ENCODE data around the gene SIMC1.

The SIMC1 gene

DNA sequence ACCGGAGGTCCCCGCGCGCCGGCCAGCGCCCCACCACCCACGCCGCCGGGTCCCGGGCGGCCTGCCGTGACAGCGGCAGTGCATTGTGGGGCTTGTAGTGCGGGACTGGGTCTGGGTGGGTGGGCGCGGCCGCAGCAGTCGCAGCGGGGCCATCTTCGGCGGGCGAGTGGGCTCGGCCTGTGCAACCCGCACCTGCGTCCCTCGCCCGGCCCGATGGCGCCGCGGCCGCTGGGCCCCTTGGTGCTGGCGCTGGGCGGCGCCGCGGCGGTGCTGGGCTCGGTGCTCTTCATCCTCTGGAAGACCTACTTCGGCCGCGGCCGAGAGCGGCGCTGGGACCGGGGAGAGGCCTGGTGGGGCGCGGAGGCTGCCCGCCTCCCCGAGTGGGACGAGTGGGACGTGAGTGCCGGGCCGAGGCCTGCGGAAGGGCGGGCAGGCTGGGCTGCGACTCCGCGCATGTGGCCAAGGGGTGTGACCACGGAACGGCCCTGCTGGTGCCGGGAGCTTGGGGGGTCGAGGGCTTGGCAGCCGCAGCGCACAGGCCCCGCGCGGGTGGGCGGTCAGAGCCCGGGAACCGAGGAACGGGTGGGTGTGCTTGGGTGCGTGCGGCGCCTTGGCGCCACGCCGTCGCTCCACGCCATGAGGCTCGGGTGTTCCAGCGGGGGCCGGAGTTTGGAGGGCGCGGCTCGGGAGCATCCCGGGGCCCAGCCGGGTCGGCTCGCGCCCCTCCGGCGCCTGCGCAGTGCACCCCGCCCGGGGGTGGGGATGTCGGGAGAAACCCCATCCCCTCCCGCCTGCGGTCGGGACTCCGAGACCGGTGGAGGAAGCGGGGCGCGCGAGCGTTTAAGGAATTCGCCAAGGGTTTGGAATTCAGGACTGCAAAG lies 127.4 kb downstream of the SIMC1 start, which contains the start of gene ARL10:
Gene ARL10, plus strand, starts transcription at position 137 of the 881 bp plus-strand sequence. Its CDS starts 77 bp downstream, at position 214.
- no peak for DNase-seq

DNA sequence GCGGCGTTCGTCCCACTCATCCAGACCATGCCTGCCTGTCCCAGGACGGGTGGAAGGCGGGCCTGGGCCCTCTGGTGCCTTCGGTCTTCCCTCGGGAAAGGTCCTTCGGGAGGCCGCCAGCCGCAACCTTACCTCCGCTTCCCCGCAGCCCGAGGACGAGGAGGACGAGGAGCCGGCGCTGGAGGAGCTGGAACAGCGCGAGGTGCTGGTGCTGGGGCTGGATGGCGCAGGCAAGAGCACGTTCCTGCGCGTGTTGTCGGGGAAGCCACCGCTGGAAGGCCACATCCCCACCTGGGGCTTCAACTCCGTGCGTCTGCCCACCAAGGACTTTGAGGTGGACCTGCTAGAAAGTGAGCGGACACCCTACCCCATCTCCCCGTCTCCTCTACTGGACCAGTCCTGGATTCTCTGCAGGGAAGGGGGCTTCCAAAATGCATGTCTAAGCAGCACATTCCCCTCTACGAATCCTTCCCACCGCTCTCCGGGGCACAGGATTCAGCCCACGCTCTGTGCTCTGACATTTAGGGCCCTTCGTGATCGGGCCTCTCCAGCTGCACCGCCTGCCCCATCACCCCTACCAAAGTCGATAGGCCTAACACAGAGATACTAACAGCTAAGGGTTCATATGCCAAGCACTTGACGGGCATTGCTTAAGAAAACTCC lies 128.1 kb downstream of the SIMC1 start:
- no peak for DNase-seq

DNA sequence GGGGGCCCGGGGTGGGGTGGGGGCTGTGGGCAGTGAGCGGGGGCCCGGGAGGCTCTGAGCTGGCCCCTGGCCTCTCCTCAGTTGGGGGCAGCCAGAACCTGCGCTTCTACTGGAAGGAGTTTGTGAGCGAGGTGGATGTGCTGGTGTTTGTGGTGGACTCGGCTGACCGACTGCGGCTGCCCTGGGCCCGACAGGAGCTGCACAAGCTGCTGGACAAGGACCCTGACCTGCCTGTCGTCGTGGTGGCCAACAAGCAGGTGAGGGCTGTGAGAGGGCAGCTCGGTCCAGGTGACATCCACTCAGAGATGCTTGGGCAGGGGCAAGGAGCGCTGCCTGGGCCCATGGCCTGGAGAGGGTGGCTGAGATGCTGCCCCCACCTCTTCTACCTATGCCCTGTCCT lies 130.5 kb downstream of the SIMC1 start:
- DNase-seq = no peak

DNA sequence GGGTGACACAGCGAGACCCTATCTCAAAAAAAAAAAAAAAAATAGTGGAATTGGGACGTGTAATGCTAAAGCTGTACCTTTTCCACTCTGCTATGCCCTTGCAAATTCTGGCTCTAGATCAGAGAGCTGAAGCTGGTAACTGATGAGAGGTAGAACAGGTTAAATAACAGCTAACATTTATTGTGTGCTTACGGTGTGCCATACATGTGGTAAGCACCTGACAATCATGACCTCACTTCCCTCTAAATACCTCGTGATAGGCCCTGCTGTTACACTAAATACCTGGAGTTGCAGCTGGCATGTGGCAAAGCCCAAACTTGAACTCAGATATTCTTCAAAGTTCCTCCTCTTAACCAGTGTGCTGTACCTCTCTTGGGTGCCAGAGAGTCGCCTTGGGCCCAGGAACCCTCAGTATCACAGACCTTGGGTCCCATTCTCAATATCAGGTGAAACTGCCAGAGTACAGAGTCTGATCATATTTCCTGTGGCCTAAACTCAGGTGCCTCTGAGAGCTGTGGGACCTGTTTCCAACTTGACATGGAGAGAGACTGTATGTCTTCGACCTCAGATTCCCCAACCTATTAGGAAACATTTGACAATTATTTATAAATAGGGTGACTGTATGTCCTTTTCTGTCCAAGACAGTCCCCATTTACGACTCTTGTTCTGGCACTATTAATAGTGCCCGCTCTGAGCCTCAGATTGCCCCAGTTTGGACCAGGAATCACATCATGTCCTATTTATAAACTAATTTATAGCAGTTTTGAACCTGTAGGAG lies 131.9 kb downstream of the SIMC1 start:
- DNase-seq = no peak

DNA sequence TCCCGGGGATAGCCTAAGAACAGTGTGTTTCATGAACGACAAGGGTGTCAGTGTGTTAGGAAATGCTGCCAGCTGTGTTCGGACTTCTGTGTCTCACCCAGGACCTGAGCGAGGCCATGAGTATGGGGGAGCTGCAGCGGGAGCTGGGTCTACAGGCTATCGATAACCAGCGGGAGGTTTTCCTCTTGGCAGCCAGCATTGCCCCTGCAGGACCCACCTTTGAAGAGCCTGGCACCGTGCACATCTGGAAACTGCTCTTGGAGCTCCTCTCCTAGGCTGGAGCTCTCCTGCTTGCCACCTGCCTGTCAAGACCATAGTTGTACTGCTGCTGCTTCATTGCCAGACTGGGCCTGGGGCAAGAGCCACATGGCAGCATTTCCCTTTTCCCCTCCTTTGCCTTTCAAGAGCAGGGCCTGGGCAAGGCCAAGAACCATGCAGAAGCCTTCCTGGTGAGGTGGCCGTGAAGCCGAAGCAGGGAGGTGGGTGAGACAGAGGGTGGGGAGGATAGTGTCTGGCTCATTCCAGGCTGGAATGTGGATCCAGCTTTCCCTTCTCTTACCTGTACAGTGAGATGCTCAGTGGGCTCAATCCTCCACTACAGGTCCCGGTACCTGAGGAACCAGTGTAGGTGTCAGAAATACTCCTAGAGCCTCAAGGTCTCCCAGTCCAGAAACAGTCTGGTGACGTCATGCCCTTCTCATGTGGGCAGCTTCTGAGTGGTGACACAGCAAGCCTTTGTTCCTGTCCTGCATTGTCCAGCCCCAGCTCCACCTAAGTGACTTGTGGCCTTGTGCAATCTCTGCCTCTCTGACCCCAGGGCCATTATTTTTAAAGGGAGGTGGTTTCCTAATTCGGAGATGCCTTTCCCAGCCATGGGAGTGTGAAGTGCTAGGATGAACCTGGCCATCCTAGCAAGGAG lies 133.7 kb downstream of the SIMC1 start:
- no peak for DNase-seq

DNA sequence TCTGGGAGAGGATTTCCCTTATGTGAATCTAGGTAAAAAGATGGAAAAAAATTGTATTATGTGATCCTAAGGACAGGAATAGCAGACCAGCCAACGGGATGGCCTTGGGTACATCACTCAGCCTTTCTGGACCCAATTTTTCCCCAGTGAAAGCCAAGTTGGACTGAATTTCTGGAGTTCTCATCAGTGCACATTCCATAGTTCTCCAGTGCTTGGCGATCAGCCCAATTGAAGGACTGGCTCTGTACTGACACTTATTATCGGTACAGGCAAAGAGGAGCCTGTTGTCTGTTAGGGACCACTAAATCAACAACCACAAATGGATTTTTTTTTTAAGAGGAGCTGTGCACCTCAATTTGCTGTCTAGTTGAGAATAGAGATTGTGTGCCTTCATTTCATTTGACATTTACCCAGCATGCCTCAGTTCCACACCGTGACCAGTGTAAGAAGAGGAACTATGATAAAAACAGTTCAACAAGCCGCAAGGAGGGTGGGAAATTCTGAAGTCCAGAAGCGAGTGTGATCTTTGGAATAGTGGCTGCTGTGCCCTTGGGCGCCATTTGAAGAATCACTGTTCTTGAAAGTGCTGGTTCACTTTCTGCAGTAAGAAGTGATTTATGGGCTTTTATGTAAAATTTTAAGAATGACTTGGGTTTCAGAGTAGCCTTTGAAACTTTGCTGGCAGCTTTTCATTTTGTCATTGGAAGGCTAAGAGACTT lies 135.0 kb downstream of the SIMC1 start:
- DNase-seq = no peak

DNA sequence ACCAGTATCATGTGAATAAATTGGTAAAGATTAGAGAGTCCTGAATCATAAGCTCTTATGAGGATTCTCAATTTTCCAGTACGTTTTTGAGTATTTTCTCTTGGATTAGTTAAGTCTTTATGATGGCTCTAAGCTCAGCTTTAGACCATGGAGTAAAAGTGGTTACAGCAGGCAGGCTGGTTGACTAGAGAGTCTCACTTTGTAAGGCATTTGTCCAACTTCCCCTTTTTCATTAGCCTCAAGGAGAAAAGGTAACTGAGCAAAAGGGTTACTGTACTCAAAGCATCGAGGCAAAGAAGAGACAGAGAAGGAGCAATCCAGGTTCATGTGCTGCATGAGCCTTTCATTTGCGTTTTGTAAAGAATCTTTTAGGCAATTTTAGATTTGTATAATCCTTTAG lies 141.7 kb downstream of the SIMC1 start:
- no peak for DNase-seq

DNA sequence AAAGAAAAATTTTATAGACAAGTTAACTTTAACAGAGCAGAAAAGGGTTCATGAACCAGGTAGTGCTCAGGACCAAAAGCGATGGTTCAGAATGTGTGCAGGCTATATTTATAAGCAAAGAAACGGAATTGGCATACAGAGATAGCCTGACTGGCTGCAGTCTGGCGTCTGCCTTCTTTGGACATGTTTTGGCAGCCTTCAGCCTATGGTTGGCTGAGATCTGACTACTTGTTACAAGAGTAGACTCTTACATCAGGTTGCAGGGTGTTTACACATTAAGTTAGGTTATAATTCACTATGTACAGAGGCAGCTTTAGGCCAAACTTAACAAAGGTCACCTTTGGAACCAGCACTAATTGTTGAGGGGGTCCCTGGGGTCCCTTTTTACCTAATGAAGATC lies 143.2 kb downstream of the SIMC1 start:
- DNase-seq = no peak

DNA sequence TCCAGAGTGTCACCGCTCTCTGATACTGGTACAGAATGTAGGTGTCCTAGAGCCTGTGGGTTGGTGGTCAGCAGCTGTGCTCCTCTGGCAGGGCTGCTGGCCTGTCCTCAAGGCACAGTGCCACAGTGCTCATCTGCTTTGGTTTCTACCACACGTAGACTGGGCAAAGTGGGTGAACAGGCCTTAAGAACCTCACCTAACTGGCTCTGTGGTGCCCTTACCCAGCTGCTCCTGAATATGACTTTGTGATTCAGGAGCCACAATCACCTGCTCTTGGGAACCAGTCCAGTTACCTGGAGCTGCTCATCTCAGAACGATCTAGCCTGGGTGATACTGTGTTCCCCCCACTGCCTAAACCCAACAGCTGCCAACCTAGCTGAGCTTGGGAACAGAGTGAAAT lies 143.8 kb downstream of the SIMC1 start:
- DNase-seq = no peak

DNA sequence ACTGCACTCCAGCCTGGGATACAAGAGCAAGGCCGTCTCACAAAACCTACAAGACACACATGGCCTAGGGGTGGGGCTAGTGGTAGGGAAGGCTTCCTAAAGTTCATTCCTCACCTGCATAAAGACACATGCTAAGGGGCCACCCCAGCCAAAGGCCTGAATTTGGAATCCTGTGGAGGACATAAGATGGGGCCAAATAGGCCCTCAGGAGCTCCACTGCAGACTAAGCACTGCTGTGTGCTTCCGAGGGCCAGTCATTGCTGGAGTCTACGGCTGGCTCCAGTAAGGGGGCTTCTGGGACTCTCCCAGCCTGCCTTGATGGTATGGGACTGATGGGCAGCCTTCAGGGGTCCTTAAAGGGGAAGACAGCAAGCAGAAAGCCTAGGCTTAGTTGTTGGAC lies 144.5 kb downstream of the SIMC1 start:
- no peak for DNase-seq

DNA sequence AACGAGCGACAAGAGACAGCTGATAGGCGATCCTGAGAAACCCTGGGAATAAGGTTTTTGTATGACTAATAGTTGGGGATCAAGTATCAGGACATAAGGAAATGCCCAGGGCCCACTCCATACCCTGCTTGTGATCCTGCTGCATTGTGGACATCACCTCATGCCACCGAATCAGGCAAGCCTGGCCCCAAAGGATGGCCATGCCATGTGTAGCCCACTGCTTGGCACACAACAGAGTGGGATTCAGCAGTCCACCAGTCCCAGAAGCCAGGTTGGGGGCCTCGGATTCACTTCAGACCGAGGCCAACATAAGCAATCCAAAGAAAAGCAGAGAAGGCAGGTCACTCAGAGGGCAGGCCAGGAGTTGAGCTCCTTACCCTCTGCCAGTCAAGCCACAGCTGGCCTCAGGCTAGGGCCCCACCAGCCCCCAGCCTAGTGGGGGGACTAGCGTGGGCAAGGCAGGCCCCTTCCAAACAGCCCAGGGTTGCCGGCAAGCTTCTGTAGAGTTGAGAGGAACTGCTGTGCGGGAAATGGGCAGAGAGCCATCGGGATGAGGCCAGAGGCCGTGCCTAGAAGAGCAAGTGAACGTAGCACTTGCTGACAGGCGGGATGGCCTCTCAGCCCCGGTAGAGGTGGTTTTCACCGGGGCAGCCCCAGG lies 145.2 kb downstream of the SIMC1 start:
- DNase-seq = no peak

DNA sequence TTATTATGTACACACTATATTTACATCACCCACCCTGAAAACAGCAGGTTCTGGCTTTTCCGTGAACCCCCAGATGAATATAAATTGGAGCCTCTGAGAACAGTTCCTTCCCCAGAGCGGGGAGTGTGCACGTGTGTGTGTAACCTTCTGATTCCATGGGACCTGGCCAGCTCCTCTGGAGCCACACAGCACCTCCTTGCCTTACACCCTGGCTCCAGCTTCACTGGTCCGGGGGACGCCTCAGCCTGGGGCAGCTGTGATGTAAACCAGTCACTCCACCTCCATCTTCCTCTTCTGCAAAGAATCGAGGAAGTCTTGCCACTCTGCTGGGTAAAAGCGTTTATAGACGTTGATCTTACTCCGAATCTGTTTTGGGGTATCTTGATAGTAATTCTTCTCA lies 145.7 kb downstream of the SIMC1 start:
- no peak for DNase-seq

DNA sequence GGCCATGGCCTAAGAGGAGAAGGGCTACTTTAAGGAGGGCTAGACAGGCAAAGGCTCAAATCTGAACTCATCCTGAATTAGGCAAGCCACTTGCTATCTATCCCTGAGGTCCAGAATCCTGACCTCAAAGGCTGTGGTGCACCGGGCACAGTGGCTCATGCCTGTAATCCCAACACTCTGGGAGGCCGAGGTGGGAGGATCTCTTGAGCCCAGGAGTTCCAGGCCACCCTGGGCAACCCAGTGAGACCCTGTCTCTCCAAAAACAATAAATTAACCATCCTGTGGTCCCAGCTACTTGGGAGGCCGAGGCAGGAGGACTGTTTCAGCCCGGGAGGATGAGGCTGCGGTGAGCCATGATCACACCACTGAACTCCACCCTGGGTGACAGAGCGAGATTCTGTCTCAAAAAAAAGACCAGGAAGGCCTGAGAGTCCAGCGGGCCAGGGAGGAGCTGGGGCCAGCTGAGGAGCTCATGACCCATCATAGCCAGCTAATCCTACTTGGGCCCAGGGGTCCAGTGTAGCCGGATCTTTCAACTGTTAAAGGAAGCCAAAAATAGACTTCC lies 146.2 kb downstream of the SIMC1 start:
- DNase-seq = no peak

DNA sequence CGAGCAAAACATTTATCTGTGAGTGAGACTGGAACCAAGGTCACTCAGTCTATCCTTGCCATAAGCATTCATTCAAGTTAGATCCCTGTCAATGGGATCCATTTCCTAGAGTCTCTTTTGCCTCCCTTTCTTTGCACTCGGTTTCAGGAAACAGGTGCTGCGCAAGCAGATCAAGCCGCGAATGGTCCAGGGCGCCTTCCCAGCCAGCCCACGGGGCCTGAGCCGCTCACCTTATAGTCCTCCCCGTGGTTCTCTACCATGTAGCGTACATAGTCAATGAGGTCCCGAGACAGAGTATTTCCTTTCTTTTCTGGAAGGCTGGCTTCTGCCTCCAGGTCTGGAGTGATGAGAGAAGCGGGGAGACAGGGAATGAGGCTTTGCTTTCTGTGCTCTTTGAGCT lies 146.8 kb downstream of the SIMC1 start:
- no peak for DNase-seq

DNA sequence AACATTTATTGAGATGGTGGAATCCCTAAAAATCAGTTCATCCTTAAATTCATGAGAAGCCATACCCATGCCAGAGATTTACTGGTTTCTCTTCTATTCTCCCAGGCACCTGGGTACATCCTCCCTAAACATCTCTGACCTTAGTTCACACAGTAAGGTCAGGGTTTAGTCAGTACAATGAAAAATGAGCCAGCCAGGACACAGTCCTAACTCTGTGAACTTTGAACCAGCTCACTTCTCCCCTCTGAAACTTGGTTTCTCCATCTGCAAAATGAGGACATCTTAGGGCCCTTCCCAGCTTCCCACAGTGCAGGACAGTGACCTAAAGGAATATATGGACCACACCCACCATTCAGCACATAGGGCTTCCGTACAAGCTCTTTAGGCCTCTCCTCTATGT lies 148.3 kb downstream of the SIMC1 start:
- DNase-seq = no peak

DNA sequence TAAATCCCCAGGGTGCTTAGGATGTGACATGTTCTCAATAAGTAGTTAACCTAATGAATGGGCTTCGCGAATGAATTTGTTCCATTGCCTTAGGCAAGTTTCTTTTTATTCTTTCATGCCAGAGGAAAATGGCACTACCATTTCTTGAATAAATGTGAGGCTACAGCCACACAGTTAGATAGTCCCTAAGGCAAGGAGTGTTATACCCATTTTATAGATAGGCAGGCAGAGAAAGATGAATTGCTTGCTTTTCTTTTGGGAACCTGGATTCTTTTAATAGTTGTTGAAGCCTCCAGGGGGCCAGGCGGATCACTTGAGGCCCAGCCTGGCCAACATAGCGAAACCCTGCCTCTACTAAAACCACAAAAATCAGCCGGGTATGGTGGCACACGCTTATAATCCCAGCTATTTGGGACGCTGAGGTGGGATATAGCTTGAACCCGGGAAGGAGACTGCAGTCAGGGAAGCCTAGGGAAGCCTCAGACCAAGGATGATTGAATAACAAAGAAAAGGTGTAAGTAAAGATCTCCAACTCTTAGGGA lies 149.2 kb downstream of the SIMC1 start:
- no peak for DNase-seq

DNA sequence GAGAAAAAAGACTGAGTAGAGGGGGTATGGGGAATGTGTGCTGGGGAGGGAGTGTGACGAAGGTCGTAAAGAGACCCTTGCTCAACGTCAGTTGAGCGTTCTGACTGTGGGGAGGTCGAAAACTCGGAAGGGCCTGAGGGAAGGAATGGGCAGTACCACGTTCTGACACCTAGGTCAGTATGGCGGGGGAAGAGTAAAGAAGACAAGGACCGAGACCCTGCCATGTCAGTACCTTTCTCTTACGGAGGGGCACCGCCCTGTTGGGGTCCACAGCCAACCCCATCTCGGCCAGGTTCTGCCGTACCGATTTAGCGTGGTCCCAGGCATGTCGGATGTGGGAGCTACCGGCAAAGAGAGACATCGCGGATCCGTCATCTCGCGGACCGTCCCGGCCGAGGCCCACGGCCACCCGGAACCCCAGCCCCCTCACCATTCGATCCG lies 149.8 kb downstream of the SIMC1 start:
- DNase-seq = no peak

DNA sequence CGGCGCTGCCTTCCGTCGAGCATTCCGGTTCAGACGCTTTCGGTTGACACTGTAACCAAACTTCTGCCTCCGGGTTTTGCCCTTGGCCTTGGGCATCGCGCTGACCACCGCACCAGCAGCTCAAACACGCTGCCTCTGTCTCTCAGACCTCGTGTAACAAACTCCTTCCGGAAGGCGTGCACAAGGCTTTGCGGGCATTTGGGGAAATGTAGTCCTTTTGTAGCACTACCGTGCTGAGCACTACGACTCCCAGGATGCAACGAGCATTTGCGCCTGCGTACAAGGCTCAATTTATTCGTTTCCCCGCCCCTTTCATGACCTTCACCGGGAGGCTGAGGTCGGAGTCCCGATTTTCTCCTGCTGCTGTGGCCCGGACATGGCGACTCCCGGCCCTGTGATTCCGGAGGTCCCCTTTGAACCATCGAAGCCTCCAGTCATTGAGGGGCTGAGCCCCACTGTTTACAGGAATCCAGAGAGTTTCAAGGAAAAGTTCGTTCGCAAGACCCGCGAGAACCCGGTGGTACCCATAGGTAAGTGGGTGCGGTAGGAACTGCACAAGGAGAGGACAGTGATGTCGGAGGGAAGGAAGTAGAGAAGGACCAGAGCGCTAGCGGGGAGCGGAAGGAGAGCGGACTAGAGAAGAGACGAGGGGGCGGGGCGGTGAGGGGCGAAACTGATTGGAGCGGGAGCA lies 150.4 kb downstream of the SIMC1 start, which contains the start of the genes HIGD2A and NOP16:
Gene HIGD2A, plus strand, starts transcription at position 308 of the 691 bp plus-strand sequence. Its CDS starts 69 bp downstream, at position 377.
Gene NOP16, minus strand, starts transcription at position 155 of the 691 bp plus-strand sequence. Its CDS starts 59 bp downstream, at position 96.
- DNase-seq = peak; percentile 97

Measured in NCI-H774 (cell line).